Measurements from ENCODE around the gene CTNNBL1. TPM values are rescaled to one million over a fixed set of nuclear protein-coding genes. Genes with fewer than 3 reads are reported as not detected.

The CTNNBL1 gene
- total RNA-seq, 1 experiment from 2014 or later: 64.4 TPM

- TF ChIP-seq CTCF (IDR thresholded peaks at IDR 0.05): no peak
- TF ChIP-seq TEAD4 (CRISPR knock-in tag; IDR thresholded peaks at IDR 0.05): no peak
- no peak for TF ChIP-seq FOXK1 (CRISPR knock-in tag; IDR thresholded peaks at IDR 0.05)
- TF ChIP-seq NR2C2 (CRISPR knock-in tag; IDR thresholded peaks at IDR 0.05): no peak
Measured at GRCh38 chr20:37896932-37897548, 203.2 kb downstream of the CTNNBL1 start (continued).

- peaks cover 13% of the 10 kb centered on the region for H3K4me1 Mint-ChIP-seq
- DNase-seq (ENCODE audit: low spot score) (no peak), ATAC-seq (no peak)
- ChIA-PET CTCF (interaction anchor here (0.7 to 2.2 kb wide), 6 partner anchors 51 to 334 kb away, joined by 3 to 13 read pairs (median 4); no protein-coding TSS in a partner anchor), POLR2A (no interaction called here)
- H3K27ac Mint-ChIP-seq: no peak overlapping the region
- H3K36me3 Mint-ChIP-seq: no peaks in the 10 kb centered on the region
- peaks cover 18% of the 10 kb centered on the region for H3K27me3 Mint-ChIP-seq (ENCODE audit: low read depth)
- no peaks in the 10 kb centered on the region for H3K9me3 Mint-ChIP-seq
- no peak overlapping the region for H3K4me3 Mint-ChIP-seq
- TF ChIP-seq OVOL2 (CRISPR knock-in tag; IDR thresholded peaks at IDR 0.05; ENCODE audit: borderline replicate concordance) (no peak), E2F4 (CRISPR knock-in tag; IDR thresholded peaks at IDR 0.05; ENCODE audit: borderline replicate concordance, low read depth) (no peak), PRDM15 (CRISPR knock-in tag; IDR thresholded peaks at IDR 0.05) (no peak), ZNF317 (CRISPR knock-in tag; IDR thresholded peaks at IDR 0.05; ENCODE audit: borderline replicate concordance, low read depth) (no peak), IRF1 (CRISPR knock-in tag; IDR thresholded peaks at IDR 0.05) (no peak), ATF6 (CRISPR knock-in tag; IDR thresholded peaks at IDR 0.05) (no peak), ATF2 (CRISPR knock-in tag; IDR thresholded peaks at IDR 0.05; ENCODE audit: borderline replicate concordance, low read depth) (no peak), ZNF671 (CRISPR knock-in tag; IDR thresholded peaks at IDR 0.05) (no peak), USF2 (CRISPR knock-in tag; IDR thresholded peaks at IDR 0.05) (no peak), ZNF532 (CRISPR knock-in tag; IDR thresholded peaks at IDR 0.05; ENCODE audit: borderline replicate concordance) (no peak)
Measured at GRCh38 chr20:37898233-37899104, 204.6 kb downstream of the CTNNBL1 start.
